TTC549 (cell line): ENCODE measurements around the gene TTYH3.

Experiments
- FAIRE-seq: peaks from 2 replicates; lab custom pipeline; 2012; peaks lifted over from hg19 to GRCh38; lab: Jason Lieb, UNC

Gene TTYH3

DNA sequence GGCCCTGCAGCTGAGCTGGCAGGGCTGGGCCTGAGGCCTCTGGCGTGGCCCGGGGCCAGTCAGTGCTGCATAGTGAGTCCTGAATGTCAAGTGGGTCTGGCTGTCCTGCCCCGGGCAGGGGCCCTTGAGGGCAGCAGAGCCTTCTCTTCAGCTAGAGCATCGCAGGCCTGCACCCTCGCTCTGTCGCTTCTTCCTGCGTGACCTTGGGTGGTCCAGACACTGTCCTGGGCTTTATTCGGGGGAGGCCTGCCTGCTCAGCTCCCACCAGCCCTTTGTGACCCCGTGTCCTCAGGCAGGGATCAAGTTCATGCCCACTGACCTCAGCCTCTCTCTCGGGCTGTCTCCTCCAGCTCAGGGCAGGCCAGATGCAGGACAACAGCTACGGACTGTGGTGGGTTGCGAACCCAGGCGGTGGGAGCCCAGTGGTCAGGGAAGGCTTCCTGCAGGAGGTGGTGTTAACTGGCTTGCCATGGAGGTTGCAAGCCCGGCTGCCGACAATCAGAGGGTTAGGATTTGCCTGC lies 3.4 kb downstream of the TTYH3 start:
- no peak for FAIRE-seq

- no peak for FAIRE-seq
Observed at GRCh38 chr7:2635810-2636701, 4.3 kb downstream of the TTYH3 start.

DNA sequence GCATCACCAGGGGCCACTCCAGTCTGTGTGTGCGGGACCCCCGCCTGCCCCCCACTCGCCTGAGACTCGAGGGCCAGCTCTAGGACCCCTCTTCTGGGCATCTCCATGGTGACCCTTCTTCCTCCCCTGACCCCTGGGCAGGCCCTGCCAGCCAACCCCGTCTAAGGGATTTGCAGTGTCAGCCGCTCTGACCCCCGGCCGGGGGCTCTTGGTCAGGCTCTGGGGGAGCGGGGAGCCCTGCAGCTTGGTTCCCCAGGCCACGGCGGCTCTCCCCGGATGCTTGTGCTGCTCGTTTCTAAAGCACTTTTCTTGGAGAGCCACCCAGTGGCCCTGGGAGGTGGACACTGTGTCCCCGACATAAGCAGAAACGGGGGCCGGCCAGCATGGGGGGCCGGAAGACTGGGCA lies 5.3 kb downstream of the TTYH3 start:
- no peak for FAIRE-seq

DNA sequence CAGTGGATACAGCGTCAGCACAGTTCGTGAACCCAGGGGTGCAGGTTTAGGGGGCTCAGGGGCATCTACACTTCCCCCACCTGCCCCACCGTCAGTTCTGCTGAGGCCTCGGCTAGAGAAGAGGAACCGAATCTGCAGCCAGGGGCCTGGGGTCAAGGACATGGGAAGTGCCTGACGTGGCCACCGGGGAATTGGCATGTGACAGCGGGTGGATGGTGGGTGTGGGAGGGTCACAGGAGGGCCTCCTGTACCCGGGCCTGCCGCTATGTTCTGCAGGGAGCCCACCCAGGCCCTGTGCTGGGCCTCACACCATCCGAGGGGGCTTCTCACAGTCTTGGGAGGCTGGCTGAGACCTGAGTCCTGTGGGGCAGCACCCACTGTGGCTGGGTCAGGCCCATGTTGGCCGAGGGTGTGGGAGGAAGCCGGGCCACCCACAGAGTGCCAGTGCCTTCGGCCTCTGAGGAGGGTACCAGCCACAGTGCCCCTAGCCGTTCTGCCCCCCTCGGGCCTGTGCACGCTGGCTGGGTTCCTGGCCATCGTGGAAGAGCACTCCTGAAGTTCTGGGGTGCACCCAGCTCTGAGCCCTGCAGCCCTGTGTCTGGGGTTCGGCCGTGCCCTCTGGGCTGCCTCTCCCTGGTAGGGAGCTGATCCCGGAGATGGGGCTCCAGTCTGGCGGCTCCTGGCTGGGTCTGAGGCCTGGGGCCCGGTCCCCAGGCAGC lies 5.9 kb downstream of the TTYH3 start:
- FAIRE-seq, result no peak

DNA sequence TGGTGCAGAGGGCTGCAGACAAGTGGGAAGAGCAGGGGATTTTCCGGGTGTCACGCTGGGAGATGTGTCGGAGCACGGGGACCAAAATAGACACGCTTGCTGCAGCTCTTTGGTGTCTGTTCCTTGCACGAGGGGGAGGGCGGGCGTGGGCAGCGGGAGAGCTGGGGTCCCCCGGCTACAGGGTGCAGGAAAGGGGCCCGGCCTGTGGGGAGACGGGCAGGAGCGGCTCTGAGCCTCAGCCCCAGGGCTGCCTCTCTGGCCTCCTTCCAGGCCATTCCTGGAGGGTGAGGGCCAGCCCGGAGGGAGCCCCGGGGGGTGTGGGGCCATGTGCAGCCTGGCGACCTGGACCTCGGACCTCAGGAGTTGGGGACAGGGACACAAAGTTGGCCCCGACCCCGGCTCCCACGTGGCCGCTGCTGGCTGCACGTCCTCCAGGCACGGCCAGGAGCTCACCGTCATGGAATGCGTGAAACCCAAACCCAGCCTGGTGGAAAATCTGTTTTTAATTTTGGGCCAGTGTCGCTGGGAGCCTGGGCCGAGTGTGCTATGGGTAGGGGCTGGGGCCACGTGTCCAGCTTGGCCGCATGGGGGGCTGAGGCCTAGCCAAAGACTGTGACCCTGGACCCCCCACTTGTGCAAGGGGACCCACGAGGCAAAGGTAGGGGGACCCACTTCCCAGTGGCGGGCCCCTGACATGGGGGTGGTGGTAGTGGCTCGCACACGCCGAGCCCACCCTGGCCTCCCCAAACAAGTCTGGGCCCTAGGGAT lies 6.6 kb downstream of the TTYH3 start:
- FAIRE-seq, result no peak

DNA sequence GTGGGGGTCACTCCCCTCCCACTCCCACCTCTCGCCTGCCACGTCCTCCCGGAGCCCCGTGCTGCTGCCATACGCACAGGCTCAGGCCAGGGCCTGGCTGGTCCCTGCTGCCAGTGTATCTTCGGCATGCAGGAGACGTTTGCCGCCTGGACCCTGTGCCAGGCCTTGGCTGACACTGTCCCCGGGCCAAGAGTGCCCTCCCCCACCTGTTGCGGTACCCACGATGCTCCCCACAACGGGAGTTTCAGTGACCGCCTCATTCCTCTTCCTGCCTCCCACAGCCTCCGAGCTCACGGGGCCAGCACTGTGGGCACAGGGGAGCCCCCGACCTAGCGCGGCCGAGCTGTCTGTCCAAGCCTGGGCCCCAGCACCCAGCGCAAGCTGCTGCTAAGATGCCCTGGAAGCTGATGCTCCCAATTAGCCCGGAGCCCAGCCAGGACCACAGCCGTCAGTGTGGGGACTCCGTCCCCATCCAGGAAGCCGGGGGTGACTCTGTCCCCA lies 7.4 kb downstream of the TTYH3 start:
- no peak for FAIRE-seq

DNA sequence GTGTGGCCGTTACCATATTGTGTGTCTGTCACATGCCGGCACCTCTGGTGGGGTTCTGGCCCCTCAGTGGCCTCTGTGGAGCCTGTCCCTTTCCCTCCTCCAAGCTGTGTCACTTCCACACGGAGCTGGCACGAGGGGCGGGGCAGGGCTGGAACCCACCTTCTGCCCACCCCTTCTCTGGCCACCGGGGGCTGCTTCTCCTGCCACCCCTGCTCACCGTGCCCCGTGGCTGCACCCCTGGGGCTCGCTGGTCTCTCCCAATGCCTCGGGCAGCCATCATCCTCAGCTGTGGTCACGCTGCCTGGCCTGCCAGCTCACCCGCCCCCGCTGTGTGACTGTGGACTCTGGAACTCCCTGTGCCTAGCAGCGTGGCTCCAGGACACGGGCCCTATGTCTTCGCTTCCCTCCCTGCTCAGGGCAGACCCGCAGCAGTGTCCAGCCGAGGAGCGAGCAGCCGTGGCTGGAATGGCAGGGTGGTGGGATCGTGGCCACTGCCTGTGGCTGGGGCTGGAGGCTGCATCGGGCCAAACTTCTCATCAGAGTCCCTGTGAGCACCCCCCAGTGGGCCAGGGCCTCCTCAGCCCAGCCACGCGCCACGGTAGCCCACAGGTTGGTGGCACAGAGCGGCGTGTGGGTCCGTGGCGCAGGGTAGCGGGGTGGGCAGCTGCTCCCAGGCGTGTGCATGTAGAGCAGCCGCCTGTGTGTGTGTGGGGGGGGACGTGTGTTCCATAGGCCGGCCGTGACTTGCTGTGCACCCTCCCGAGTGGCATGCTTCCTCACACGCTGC lies 8.1 kb downstream of the TTYH3 start:
- no peak for FAIRE-seq

GRCh38 chr7:2640482-2640830 lies 8.7 kb downstream of the TTYH3 start:
- no peak for FAIRE-seq

DNA sequence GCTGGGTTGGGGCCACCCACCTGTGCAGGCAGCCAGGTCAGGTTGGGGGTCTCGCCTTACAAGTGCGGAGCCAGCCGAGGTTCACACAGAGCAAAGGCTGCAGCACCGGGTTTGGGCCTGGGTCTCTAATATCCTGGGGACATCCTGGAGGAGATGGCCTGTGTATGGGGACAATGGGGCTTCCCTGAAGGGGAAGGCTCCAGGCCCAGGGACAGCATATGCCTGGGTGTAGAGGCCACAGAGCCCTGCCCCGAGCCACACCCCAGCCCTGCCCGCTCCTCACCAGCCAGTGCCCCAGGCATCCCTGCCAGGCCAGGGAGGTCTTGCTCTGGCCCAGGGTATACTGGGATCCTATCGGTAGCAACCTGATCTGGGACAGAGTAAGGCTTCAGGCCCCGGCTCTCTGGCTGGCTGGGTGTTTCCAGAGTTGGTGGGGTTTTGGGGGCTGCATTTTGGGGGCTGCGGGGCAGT lies 9.1 kb downstream of the TTYH3 start:
- FAIRE-seq, result no peak

GRCh38 chr7:2641406-2642393 lies 9.9 kb downstream of the TTYH3 start:
- FAIRE-seq, result no peak

GRCh38 chr7:2643386-2644219 lies 11.8 kb downstream of the TTYH3 start:
- no peak for FAIRE-seq

GRCh38 chr7:2644220-2644561 lies 12.4 kb downstream of the TTYH3 start:
- no peak for FAIRE-seq

DNA sequence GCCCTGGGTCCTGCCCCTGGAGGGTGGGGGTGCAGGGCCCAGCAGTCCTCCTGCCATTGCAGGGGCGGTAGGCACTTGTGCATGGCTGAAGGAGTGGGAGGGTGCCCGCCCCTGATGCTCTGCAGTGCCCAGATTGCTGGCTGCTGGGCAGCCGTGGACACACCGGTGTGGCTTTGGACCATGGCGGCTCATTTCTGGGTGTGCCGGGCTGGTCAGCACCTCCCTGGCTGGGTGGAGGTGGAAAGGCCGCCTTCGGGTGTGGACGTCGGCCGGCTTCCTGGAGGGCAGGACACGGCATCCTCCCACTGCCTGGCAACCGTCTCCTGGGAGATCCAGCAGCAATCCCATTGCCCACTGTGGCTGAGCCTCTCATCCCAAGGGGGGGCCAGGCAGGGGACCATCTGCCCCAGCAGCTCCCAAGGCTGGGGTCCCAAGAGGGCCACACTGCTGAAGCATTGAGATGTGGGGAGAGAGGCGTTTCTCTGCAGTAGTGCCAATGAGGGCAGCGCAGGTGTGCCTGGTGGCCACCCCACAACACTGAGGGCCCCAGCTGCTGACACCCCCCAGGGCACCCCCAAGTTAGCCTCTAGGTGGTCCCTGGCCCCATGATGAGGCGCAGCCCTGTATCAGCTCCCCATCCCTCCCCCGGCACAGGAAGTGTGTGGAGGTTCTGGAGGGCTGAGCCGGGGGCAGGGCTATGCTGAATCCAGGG lies 12.9 kb downstream of the TTYH3 start:
- FAIRE-seq, result no peak

DNA sequence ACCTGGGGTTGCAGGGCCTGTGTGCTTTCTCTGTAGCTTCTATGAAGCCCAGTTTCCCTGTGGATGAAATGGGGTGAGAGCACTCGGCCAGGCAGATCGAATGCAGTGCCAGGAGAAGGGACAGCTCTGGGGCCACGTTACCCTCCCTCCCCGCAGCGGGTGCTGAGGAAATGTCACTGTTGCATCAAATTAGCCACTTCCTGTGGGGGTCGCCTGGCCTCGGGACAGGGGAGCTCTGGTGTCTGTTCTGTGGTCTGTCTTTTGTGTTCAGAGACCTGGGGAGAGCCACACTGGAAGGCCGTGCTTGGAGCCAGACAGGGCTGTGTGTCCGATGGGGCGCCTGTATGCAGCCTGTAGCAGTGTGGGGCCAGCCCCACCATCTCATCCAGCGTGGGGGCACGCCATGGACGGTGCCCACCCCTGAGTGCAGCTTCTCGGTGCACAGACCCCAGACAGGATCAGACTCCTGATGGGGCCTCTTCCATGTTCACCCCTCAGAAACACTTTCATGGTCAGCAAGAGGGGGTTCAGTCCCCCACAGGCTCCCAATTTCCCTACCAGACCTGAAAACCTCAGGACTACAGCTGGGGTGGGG lies 13.6 kb downstream of the TTYH3 start:
- FAIRE-seq, result no peak

DNA sequence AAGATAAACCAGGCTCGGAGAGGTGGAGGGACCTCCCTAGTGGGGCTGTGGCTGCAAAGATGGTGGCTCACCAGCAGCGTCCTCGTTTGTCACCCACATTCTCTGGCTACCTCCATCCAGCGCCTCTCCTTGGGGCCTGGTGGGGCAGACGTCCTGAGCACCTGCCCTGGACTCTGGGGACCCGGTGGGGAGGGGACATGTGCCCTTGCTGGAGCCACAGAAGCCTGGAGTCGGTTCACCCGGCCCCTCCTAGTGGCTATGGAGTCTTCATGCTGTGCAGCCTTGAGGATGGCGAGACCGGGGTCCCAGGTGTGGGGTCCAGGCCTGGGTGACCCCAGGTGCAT lies 14.5 kb downstream of the TTYH3 start:
- no peak for FAIRE-seq

DNA sequence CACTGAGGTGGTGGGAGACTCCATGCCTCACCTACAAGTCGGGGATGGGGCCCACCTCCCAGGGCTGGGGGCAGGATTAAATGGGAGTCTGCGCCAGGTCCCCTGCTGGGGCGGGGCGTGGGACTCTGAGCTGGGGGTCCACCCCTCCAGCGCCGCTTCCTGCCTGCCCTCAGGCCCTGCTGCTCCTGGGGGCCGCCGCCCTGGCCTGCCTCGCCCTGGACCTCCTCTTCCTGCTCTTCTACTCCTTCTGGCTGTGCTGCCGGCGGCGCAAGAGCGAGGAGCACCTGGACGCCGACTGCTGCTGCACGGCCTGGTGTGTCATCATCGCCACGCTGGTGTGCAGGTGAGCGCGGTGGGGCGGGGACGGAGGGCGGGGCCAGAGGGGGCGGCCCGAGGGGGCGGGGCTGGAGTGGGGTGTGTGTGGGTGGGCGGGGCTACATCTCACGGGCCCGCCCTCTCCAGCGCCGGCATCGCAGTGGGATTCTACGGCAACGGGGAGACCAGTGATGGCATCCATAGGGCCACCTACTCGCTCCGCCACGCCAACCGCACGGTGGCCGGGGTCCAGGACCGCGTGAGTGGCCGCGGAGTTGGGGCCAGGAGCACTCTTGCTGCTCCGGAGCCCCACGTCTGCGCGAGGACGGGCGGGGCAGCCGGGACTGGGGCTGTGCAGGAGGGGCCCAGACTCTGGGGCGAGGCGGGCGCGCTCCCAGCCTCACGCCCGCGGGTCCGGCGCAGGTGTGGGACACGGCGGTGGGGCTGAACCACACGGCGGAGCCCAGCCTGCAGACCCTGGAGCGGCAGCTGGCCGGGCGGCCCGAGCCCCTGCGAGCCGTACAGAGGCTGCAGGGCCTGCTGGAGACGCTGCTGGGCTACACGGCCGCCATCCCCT lies 15.1 kb downstream of the TTYH3 start:
- no peak for FAIRE-seq

DNA sequence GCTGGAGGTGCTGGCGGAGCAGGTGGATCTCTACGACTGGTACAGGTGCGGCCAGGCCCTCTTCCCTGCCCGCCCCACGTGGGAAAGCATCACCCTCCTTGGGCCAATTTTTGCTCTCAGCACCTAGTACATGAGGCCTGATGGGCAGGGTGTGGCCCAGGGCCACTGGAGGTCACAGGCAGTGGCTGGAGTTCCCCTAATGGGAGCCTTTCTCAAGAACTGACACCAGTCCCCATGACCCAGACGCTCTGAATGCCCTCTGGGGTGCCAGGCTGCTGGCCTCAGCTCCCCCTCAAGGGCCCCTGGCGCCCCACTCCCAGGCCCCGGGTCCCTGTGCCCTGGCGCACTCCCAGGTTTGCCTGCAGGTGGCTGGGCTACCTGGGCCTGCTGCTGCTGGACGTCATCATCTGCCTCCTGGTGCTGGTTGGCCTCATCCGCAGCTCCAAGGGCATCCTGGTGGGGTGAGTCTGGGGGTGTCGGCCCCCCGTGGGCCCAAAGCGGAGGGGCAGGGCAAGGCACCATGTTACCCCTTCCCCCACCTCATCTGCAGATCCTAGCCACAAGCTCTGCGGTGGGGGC lies 15.9 kb downstream of the TTYH3 start:
- FAIRE-seq, result no peak
